AG04450 (cell line): ENCODE results near the gene USP35. TPM values are rescaled to one million over a fixed set of nuclear protein-coding genes. Genes with fewer than 3 reads are reported as not detected.

Experiments
- CTCF ChIA-PET: fragments of 300-600, 350-600 bp; formaldehyde crosslinking; extraction: SDS; loops from one replicate; lab custom pipeline; 2022; ENCODE audit warnings: antibody characterized with exemption, inconsistent platforms; lab: Charles Lee
- POLR2A ChIA-PET: fragments of 350-600 bp; formaldehyde crosslinking; extraction: SDS; loops from one replicate; lab custom pipeline; 2021; ENCODE audit warnings: antibody characterized with exemption, inconsistent platforms; lab: Yijun Ruan, JAX
- DNase-seq: peaks from one replicate; pipeline ENCODE4 v3.0.0-alpha.2; 2011; ENCODE audit warnings: low read depth, low spot score
- H3K27ac ChIP-seq: one replicate; pipeline ENCODE4 v1.5.1; 2012; ENCODE audit warnings: low read depth, low read length, control low read depth
- H3K27me3 ChIP-seq: one replicate; pipeline ENCODE4 v1.6.0; 2012; ENCODE audit warnings: low read length; ENCODE audit not compliant: control insufficient read depth, insufficient read depth
- H3K4me3 ChIP-seq: 2 replicates; pipeline ENCODE4 v1.5.1; 2011; ENCODE audit warnings: mild to moderate bottlenecking, low read depth, low read length, control low read depth
- H3K9me3 ChIP-seq: 2 replicates; pipeline ENCODE4 v1.5.1; 2012; ENCODE audit warnings: low read length; ENCODE audit not compliant: control insufficient read depth, insufficient read depth
- polyA plus RNA-seq: library from polyadenylated mRNA; depleted of rRNA; stranded (reverse); fragments of >200 nt; gene quantifications from 2 replicates; pipeline ENCODE4 v1.2.3, GENCODE V29; 2011
- TF ChIP-seq, protein P1 (sequence below): IDR thresholded peaks from 2 replicates; pipeline ENCODE4 v1.5.1; 2011; ENCODE audit warnings: low read depth, low read length, control low read depth, inconsistent platforms

Gene USP35
- polyA plus RNA-seq, 1 experiment = 5.5 TPM

DNA sequence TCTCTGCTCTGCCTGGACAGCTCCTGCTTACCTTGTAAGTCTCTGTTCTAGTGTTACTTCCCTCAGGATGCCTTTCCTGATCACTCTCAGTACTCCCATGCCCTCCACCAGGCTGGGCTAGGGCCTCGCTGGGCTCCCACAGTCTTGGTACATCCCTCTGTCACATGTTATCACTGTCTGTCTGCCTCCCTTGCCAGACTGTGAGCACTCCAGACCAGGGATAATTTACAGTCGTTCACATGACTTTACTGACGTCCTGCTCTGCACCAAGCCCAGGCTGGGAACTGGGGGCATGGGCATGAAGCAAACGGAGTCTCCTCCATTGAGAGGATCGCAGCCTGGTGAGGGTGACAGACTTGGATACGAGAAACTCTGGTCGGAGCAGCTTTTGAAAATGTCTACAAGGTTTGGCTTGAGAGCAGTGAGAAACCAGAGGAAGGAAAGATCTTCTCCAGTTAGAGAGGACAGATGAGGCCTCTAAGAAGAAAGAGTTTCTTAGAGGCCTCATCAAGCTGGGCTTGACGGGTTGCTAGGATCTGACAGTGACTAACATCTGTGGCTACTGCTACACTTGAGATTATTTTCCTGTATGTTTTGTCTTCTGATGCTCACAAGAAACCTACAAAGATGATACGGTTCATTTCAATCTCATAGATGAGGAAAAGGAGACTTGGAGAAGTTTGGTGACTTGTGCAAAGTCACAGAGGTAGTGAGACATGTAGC is 12.5 kb downstream of the USP35 start:
- H3K4me3 ChIP-seq = no peak overlapping the region
- TF ChIP-seq, protein P1, sequence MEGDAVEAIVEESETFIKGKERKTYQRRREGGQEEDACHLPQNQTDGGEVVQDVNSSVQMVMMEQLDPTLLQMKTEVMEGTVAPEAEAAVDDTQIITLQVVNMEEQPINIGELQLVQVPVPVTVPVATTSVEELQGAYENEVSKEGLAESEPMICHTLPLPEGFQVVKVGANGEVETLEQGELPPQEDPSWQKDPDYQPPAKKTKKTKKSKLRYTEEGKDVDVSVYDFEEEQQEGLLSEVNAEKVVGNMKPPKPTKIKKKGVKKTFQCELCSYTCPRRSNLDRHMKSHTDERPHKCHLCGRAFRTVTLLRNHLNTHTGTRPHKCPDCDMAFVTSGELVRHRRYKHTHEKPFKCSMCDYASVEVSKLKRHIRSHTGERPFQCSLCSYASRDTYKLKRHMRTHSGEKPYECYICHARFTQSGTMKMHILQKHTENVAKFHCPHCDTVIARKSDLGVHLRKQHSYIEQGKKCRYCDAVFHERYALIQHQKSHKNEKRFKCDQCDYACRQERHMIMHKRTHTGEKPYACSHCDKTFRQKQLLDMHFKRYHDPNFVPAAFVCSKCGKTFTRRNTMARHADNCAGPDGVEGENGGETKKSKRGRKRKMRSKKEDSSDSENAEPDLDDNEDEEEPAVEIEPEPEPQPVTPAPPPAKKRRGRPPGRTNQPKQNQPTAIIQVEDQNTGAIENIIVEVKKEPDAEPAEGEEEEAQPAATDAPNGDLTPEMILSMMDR = no peak
- CTCF ChIA-PET = no interaction called here
- DNase-seq = no peak
- H3K27me3 ChIP-seq = no peaks in the 10 kb centered on the region
- H3K9me3 ChIP-seq = no peaks in the 10 kb centered on the region
- POLR2A ChIA-PET = no interaction called here
- H3K27ac ChIP-seq = no peak overlapping the region

DNA sequence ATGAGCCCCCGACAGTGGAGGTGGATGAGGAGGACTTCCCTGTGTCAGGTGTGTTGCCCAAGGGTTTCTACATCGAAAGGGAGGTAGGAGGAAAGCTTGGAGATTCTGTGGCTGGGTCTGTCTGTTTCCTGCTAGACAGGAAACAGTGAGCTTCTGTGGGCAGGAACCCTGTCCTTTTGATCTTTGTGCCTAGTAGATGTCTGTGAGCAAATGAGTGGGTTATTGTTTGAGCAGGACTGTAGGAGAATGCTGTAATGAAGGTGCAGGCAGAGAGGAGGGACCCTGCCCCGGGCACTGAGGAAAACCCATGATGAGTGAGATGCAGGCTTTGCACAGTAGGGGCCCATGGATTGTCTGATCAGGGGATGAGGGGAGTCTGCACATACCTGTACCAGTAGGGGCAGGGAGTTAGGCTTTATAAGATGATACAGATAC is 14.0 kb downstream of the USP35 start:
- Histone ChIP-seq H3K9me3 (no peaks in the 10 kb centered on the region), H3K27ac (no peak overlapping the region), H3K4me3 (no peak overlapping the region), H3K27me3 (no peaks in the 10 kb centered on the region)
- no peak for DNase-seq
- POLR2A ChIA-PET = no interaction called here
- TF ChIP-seq, protein P1 = no peak
- CTCF ChIA-PET = no interaction called here

DNA sequence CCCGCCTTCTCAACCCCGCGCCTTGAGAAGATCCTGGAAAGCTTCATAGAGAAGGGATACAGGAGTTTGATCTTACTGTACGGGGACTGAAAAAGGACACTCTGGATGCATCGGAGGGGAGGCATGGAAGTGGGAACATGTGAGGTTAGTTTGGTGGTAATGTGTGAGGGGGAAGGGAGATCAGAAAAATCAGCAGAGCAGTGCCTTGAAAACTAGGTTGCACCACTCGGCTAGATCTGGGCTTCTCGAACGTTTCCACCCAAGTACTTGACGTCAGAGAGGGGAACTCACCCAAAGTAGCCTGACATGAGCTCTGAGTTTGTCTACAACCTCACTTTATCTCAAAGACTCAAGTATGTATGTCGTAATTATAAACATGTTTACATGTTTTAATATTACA is 14.5 kb downstream of the USP35 start:
- TF ChIP-seq, protein P1 = no peak
- ChIA-PET POLR2A (no interaction called here), CTCF (no interaction called here)
- no peaks in the 10 kb centered on the region for H3K9me3 ChIP-seq
- no peak overlapping the region for H3K4me3 ChIP-seq
- DNase-seq = no peak
- H3K27ac ChIP-seq = no peak overlapping the region
- H3K27me3 ChIP-seq = no peaks in the 10 kb centered on the region

DNA sequence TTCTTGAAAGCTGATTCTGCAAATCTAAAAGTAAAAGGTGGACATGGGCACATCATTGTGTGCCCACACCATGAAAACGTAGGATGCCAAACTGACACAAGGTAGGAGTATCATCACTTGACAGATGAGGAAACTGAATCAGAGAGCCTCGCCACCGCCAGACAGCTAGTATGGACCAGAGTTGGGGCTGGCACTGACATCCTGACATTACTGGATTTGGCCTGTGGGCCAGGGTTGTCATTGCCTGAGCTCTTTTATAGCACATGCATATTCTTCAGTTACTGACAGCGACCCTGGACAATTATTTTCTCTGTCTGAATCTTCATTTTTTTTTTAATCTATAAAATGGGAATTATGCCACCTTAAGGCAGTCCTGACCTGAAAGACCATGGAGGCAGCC is 16.5 kb downstream of the USP35 start:
- H3K27me3 ChIP-seq = no peaks in the 10 kb centered on the region
- ChIA-PET CTCF (no interaction called here), POLR2A (no interaction called here)
- H3K4me3 ChIP-seq = no peak overlapping the region
- DNase-seq = no peak
- TF ChIP-seq, protein P1 = no peak
- H3K27ac ChIP-seq = no peak overlapping the region
- no peaks in the 10 kb centered on the region; the same call in 1 of the 2 replicates for H3K9me3 ChIP-seq

DNA sequence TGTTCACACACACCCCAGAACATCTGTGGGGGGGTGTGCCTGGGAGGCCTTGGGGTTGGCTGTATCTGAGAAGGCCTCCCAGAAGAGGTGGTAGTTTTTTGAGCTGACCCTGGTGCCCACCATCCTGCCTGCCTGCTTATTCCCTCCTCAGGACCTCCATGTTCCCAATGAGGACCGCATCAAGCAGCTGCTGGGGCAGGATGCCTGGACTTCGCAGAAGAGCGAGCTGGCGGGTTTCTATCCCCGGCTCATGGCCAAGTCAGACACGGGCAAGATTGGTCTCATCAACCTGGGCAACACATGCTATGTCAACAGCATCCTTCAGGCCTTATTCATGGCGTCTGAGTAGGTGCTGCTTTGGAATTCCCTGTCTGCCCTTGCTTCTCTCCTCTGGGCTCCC is 17.0 kb downstream of the USP35 start:
- no peak for DNase-seq
- H3K9me3 ChIP-seq = no peaks in the 10 kb centered on the region; the same call in 1 of the 2 replicates
- no peak overlapping the region for H3K4me3 ChIP-seq
- CTCF ChIA-PET = interaction anchor here (0.9 kb wide), 1 partner anchor 359 kb away, joined by 3 read pairs; no protein-coding TSS in a partner anchor
- H3K27me3 ChIP-seq = no peaks in the 10 kb centered on the region
- TF ChIP-seq, protein P1 = no peak
- POLR2A ChIA-PET = no interaction called here
- no peak overlapping the region for H3K27ac ChIP-seq
